Astrocyte of the cerebellum (primary cell): Measurements from ENCODE around the gene ERVW-1.

Source experiments
- DNase-seq: peaks from one replicate; pipeline ENCODE4 v3.0.0-alpha.2; 2011; ENCODE audit warnings: low read depth
- H3K4me3 ChIP-seq: 2 replicates; pipeline ENCODE4 v1.5.1; 2011; ENCODE audit warnings: mild to moderate bottlenecking, low read depth, low read length, moderate library complexity
- CTCF ChIP-seq: IDR thresholded peaks from 2 replicates; pipeline ENCODE4 v1.5.1; 2012; ENCODE audit warnings: low read length, low read depth, moderate library complexity, mild to moderate bottlenecking; ENCODE audit errors: missing control alignments
- in situ Hi-C: cut with HindIII; loops from 2 replicates; pipeline ENCODE4 v1.10.0; 2017; ENCODE audit warnings: low sequenced_read_pairs

Gene ERVW-1

GRCh38 chr7:92466682-92467081, 11.1 kb downstream of the ERVW-1 start:
- in situ Hi-C loops: no loop called here
- TF ChIP-seq CTCF: no peak
- H3K4me3 ChIP-seq: no peak overlapping the region
- no peak for DNase-seq

- no peak overlapping the region for H3K4me3 ChIP-seq
- in situ Hi-C loops: no loop called here
- DNase-seq: no peak
- no peak for TF ChIP-seq CTCF
These were observed 13.2 kb downstream of the ERVW-1 start for GRCh38 chr7:92464515-92464914.

GRCh38 chr7:92462560-92462959, 15.2 kb downstream of the ERVW-1 start:
- no peak for TF ChIP-seq CTCF
- H3K4me3 ChIP-seq: no peak overlapping the region
- DNase-seq: no peak
- in situ Hi-C loops: no loop called here

GRCh38 chr7:92461027-92462003, 16.4 kb downstream of the ERVW-1 start:
- H3K4me3 ChIP-seq: no peak overlapping the region
- in situ Hi-C loops: no loop called here
- DNase-seq: peak; percentile 13
- TF ChIP-seq CTCF: peak; percentile 86

GRCh38 chr7:92460510-92460909, 17.2 kb downstream of the ERVW-1 start:
- TF ChIP-seq CTCF: no peak
- in situ Hi-C loops: no loop called here
- DNase-seq: no peak

GRCh38 chr7:92460109-92460508, 17.6 kb downstream of the ERVW-1 start:
- in situ Hi-C loops: no loop called here
- TF ChIP-seq CTCF: no peak
- H3K4me3 ChIP-seq: no peak overlapping the region
- no peak for DNase-seq

More at GRCh38 chr7:92460510-92460909, 17.2 kb downstream of the ERVW-1 start:
- H3K4me3 ChIP-seq: no peak overlapping the region
